ENCODE results near the gene TAB2. TPM values are rescaled to one million over a fixed set of nuclear protein-coding genes. Genes with fewer than 3 reads are reported as not detected.

Gene TAB2
- total and polyA plus RNA-seq, 2 experiments from 2014 or later: 19.8 to 59.2 TPM

GRCh38 chr6:149303468-149303867, 14.0 kb upstream of the TAB2 start:
- H3K36me3 ChIP-seq (ENCODE audit: insufficient read depth): no peaks in the 10 kb centered on the region
- no peaks in the 10 kb centered on the region for H3F3A ChIP-seq (replicated peaks; ENCODE audit: low read depth)
- H3K9me3 Mint-ChIP-seq: no peaks in the 10 kb centered on the region
- no peaks in the 10 kb centered on the region for H3K36me3 Mint-ChIP-seq (ENCODE audit: low read depth)
- H3K4me3 ChIP-seq: no peak overlapping the region
- H3K4me2 ChIP-seq: no peak overlapping the region
- no peak overlapping the region for H3K27ac Mint-ChIP-seq
- no peaks in the 10 kb centered on the region for H3K79me2 ChIP-seq (replicated peaks; ENCODE audit: insufficient read depth)
- H3K4me1 ChIP-seq (ENCODE audit: insufficient read depth): no peaks in the 10 kb centered on the region
- no peak overlapping the region for H2AFZ ChIP-seq
- no peaks in the 10 kb centered on the region for H3K27me3 Mint-ChIP-seq (ENCODE audit: insufficient read depth, low read depth, poor library complexity)
- H3K4me3 Mint-ChIP-seq: no peak overlapping the region
- H3K27me3 ChIP-seq (ENCODE audit: insufficient read depth): no peaks in the 10 kb centered on the region
- H3K4me1 Mint-ChIP-seq: peaks cover 3% of the 10 kb centered on the region; the same call in 2 of the 3 replicates
- DNase-seq (ENCODE audit: low spot score): no peak
- no peak for ATAC-seq
- H3K9me2 ChIP-seq (ENCODE audit: insufficient read depth): no peaks in the 10 kb centered on the region
- TF ChIP-seq EZH2 (IDR thresholded peaks at IDR 0.05; ENCODE audit: low read depth, unreplicated experiment): no peak
- no peak for TF ChIP-seq CREB1 (CRISPR knock-in tag; IDR thresholded peaks at IDR 0.05; ENCODE audit: low read depth)
- TF ChIP-seq ETS1 (IDR thresholded peaks at IDR 0.05): no peak
- no peak for TF ChIP-seq POLR2AphosphoS5 (IDR thresholded peaks at IDR 0.05; ENCODE audit: low read depth)
- TF ChIP-seq, protein P1, sequence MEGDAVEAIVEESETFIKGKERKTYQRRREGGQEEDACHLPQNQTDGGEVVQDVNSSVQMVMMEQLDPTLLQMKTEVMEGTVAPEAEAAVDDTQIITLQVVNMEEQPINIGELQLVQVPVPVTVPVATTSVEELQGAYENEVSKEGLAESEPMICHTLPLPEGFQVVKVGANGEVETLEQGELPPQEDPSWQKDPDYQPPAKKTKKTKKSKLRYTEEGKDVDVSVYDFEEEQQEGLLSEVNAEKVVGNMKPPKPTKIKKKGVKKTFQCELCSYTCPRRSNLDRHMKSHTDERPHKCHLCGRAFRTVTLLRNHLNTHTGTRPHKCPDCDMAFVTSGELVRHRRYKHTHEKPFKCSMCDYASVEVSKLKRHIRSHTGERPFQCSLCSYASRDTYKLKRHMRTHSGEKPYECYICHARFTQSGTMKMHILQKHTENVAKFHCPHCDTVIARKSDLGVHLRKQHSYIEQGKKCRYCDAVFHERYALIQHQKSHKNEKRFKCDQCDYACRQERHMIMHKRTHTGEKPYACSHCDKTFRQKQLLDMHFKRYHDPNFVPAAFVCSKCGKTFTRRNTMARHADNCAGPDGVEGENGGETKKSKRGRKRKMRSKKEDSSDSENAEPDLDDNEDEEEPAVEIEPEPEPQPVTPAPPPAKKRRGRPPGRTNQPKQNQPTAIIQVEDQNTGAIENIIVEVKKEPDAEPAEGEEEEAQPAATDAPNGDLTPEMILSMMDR (conservative IDR thresholded peaks at IDR 0.05; ENCODE audit: low read depth in 2 of 2): no peak
- TF ChIP-seq JUNB (IDR thresholded peaks at IDR 0.05; ENCODE audit: unreplicated experiment): no peak
- no peak for TF ChIP-seq REST (IDR thresholded peaks at IDR 0.05; ENCODE audit: unreplicated experiment)
- TF ChIP-seq NANOG (IDR thresholded peaks at IDR 0.05; ENCODE audit: borderline replicate concordance): no peak
- TF ChIP-seq STAT1 (IDR thresholded peaks at IDR 0.05; ENCODE audit: unreplicated experiment): no peak
- H3K27ac ChIP-seq (ENCODE audit: low read depth): no peak overlapping the region
- H4K20me1 ChIP-seq (replicated peaks; ENCODE audit: insufficient read depth): no peaks in the 10 kb centered on the region

DNA sequence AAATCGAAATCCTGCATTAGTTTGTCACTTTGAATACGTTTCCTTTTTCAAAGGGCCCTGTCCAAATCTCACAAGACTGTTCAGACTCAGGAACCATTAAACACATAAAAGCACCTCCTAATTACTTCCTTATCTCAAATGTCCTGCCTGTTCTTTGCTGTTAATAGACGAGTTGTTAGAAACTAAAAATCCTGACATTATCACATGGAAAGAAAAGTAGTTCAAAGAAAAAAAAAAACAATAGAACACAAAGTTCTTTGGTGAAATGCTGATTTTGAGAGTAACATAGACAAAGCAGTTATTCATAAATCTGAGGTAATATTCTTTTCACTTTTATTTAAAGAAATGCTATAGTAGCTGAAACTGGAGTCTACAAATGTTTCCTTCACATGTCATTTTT, 12.1 kb upstream of the TAB2 start:
- Histone ChIP-seq H4K20me1 (replicated peaks; ENCODE audit: insufficient read depth) (no peaks in the 10 kb centered on the region), H3K4me3 (no peak overlapping the region), H2AFZ (no peak overlapping the region), H3K4me2 (no peak overlapping the region), H3K27ac (ENCODE audit: low read depth) (no peak overlapping the region), H3F3A (replicated peaks; ENCODE audit: low read depth) (no peaks in the 10 kb centered on the region), H3K36me3 (ENCODE audit: insufficient read depth) (no peaks in the 10 kb centered on the region), H3K27me3 (ENCODE audit: insufficient read depth) (no peaks in the 10 kb centered on the region), H3K4me1 (ENCODE audit: insufficient read depth) (no peaks in the 10 kb centered on the region; the same call in 1 of the 2 replicates), H3K79me2 (replicated peaks; ENCODE audit: insufficient read depth) (no peaks in the 10 kb centered on the region), H3K9me2 (ENCODE audit: insufficient read depth) (no peaks in the 10 kb centered on the region)
- DNase-seq (ENCODE audit: low spot score) (no peak), ATAC-seq (no peak)
- no peak overlapping the region for H3K4me3 Mint-ChIP-seq
- H3K4me1 Mint-ChIP-seq: peaks cover 3% of the 10 kb centered on the region; the same call in 2 of the 3 replicates
- H3K27me3 Mint-ChIP-seq (ENCODE audit: insufficient read depth, low read depth, poor library complexity): peaks cover 2% of the 10 kb centered on the region
- no peak for TF ChIP-seq ZNF331 (CRISPR knock-in tag; IDR thresholded peaks at IDR 0.05; ENCODE audit: low read depth)
- no peak for TF ChIP-seq STAT1 (IDR thresholded peaks at IDR 0.05; ENCODE audit: unreplicated experiment)
- TF ChIP-seq ETS1 (IDR thresholded peaks at IDR 0.05): no peak
- no peak for TF ChIP-seq POLR2AphosphoS5 (IDR thresholded peaks at IDR 0.05; ENCODE audit: low read depth)
- no peak for TF ChIP-seq ZNF114 (CRISPR knock-in tag; IDR thresholded peaks at IDR 0.05)
- TF ChIP-seq JUNB (IDR thresholded peaks at IDR 0.05; ENCODE audit: unreplicated experiment): no peak
- TF ChIP-seq EZH2 (IDR thresholded peaks at IDR 0.05; ENCODE audit: low read depth, unreplicated experiment): no peak
- no peak for TF ChIP-seq EZH2phosphoT487 (IDR thresholded peaks at IDR 0.05; ENCODE audit: unreplicated experiment)
- no peak for TF ChIP-seq CREB1 (CRISPR knock-in tag; IDR thresholded peaks at IDR 0.05; ENCODE audit: low read depth)
- TF ChIP-seq, protein P1 (conservative IDR thresholded peaks at IDR 0.05; ENCODE audit: low read depth in 2 of 2): no peak
- no peak for TF ChIP-seq NANOG (IDR thresholded peaks at IDR 0.05; ENCODE audit: borderline replicate concordance)
- H3K9me3 Mint-ChIP-seq: no peaks in the 10 kb centered on the region; the same call in 2 of the 3 replicates
- no peaks in the 10 kb centered on the region for H3K36me3 Mint-ChIP-seq (ENCODE audit: low read depth)
- no peak overlapping the region for H3K27ac Mint-ChIP-seq
